NCI-H69 (cell line): ENCODE data around the gene PTH1R.

Experiments used
- DNase-seq: peaks from one replicate; lab custom pipeline; 2025; lab: John Stamatoyannopoulos, UW

The PTH1R gene

DNA sequence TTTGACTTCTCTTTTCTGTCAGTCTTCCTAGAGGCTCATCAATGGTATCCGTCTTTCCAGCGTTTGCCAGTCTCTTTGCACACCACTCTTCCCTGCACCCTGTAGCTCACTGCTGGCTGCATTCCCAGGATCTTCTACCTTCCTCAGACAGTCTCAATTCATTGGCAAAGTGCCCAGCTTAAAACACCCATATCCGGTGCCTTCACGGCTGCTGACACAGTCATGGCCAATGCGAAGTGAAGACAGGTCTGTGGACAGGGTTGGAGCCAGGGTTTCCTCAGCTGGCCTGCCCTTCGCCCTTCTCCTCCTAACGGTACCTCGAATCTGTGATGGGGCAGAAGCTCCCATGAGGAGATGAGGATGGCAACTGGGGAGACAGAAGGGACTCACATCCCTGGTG, 36.1 kb downstream of the PTH1R start:
- DNase-seq, result peak; percentile 95

DNA sequence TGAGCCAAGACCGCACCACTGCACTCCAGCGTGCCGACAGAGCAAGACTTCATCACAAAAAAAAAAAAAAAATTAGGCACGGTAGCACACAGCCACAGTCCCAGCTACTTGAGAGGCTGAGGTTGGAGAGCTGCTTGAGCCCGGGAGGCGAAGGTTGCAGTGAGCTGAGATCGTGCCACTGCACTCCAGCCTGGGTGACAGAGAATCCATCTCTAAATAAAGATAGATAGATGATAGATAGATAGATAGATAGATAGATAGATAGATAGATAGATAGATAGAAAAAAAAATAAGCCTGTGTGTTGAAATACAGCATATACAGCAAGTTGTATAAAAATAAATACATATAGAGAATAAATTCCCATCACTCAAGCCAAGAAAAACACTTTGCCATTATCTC, 37.3 kb downstream of the PTH1R start:
- DNase-seq, result no peak

DNA sequence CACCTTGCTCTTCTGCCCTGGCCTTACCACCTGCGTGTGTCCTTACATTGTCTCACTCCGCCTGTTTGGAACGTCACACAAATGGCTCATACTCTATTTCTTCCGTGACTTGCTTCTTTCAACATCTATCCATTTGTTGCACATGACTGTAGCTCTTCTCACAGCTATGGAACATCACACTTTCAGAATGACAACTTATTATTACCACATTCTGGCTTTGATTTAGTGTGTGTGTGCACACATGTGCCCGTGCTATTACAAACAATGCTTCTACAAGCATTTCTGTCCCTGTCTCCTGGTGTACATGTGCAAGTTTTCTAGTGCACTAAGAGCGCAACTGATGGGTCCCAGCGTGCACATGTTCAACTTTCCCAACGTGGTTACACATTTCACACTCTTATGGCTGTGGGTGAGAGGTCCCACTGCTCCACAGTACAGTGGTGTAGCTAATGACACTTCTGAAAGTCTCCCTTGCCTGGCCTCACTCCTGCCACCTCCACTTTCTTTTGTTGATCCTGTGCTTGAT, 37.8 kb downstream of the PTH1R start:
- no peak for DNase-seq

DNA sequence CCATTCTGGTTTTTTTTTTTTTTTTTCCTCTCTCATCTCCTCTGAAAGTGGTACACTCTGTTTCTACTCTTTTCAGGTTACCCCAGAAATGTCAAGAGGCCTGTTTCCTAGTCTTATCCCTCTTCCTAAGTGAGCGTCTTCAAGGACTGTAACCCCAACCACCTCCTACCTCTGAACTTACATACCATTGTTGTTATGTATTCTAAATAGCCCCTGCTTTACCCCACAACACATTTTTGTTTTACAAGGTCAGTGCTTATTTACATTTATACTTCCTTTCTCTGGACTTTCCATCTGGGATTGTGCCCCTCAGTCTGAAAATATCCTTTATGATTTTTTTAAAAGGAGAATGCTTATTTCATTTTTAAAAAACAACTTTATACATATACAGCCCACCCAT, 38.8 kb downstream of the PTH1R start:
- DNase-seq, result no peak

DNA sequence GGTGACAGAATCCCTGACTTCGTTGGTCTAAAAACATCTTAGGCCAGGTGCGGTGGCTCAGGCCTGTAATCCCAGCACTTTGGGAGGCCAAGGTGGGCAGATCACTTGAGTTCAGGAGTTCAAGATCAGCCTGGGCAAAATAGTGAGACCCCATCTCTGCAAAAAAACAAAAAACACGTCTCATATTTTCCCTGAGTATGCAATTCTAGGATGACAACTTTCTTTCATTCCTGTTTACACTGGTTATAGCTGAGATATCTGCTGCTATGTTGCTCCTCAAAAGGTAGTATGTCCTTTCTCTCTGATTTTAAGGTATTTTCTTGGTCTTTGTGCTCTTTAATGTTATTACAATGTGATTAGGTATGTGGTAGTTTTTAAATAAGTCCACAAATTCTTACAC, 39.3 kb downstream of the PTH1R start:
- no peak for DNase-seq

DNA sequence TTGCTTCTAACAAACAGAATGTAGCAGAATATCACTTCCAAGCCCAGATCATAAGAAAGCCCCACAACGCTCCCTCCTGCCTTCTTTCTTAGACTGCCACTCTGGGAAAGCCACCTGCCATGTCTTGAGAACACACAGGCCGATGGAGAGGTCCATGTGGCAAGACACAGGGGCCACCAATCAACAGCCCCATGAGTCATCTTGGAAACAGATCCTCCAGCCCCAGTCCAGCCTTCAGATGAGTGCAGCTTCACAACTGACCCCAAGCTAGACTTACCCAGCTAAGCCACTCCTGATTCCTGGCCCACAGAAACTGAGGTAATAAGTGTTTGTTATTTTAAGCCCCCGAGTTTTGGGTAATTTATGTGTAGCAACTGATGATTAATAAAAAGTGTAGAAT, 39.7 kb downstream of the PTH1R start:
- DNase-seq, result no peak

DNA sequence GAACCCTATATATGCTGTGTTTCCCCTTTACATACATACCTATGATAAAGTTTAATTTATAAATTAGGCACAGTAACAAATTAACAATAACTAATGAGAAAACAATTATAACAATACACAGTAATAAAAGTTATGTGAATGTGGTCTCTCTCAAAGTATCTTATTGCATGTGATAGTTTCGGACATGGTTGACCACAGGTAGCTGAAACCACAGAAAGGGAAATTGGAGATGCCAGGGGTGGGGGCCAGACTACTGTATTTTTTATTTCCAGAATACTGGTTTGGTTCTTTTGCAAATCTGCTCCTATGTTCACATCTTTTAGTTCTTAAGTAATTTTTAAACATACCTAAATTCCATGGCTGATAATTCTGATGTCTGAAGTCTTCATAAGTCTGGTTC, 40.7 kb downstream of the PTH1R start:
- no peak for DNase-seq

DNA sequence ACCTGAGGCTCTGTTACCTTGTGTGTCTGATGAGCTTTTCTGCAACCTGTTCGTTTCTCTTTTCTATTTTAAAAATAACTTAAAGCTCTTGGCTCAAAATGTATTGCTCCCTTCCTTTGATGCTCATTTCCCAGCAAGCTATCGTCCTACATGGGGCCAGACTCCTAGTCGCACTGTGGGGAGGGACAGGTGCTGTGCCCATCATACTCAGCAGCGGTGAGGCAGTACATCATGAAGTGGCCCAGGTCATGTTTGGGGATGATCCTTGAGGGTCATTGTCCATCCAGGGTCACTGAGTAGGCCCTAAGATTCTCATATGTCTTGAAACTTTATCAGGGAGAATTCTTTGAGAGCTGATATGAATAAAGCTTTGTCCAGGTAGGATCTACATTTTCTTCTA, 41.1 kb downstream of the PTH1R start:
- DNase-seq, result no peak

DNA sequence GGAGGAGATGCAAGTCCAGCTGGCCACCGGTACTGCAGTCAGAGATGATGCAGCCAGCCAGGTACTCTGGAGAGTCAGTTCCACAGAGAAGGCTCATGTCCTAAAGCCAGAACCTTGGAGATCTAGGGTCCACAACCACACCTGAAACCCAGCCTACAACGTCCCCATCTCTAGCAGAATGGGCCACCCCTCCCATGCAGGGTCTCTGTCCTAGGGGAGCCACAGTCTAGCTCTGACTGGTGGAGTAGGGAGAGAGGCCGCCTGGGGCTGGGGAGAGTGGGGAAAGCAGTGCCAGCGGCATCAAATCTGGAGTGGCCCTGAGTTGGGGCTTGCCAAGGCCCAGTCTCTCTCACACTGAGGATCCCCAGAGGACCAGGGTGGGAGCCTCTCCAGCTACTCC, 43.5 kb downstream of the PTH1R start:
- DNase-seq, result no peak

DNA sequence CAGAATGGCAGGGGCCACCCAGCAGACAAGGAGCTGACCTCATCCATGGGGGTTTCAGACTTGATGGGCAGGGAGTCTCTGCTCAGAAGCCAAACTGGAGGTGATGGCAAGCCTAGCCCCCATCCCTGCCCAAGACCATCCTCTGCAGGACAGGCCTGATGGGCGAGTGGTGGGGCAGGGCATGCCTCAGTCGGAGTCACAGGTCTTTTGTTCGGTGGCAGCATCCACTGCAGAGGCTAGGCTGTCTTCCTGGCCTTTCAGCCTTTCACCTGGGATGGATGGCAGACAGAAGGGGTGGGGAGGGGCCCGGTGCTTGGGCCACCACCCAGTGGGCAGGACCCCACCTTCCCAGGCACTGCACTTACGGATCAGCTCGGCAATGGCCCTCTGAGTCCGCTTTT, 44.4 kb downstream of the PTH1R start:
- DNase-seq, result no peak

DNA sequence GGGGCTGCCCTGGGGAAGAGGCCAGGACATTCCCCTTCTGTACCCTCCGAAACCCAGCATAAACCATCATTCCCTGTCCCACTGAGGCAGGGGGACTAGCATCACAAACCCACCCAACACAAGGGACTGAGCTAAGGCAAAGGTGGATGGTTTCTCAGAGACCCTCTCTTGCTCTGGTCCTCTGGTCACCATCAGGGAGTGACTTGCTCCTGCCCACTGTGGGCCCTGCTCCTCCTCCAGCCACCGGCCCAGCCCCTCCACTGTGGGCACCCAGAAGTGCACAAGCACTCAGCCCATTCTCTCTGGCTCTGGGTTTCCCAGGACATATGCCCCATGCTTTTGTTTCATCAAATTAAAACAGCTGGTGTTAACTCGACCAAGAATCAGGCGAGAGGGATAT, 44.9 kb downstream of the PTH1R start:
- DNase-seq, result no peak

DNA sequence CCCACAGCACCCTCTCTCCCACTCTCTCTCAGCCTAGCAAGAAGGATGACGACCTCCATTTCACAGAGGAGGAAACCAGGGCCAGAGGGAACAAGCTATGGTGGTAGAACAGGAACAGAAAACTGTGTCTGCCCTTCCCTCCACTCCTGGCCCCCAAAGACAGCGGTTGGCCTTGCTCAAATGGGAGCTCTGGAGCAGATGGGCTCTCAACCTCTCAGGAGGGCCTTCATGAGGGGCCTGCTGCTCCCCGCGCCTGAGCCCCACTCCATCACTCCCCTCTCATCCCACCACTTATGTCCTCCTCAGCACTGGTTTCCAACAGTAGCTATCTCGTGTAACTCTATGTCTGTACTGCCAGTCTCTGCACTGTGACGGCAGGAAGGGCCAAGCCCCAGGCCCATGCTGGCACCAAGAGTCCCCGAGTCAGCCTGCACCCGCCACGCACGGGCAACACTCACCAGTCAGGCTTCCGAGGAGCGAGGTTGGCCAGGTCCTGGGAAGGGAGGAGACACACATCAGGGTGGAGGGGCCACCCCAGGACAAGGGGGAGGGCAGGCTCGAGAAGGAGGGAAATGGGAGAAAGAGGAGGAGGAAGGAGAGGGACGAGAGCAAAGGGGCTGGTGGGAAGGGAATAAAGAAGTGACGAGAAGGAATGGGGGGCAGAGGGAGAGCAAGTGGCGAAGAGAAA, 45.5 kb downstream of the PTH1R start:
- no peak for DNase-seq

DNA sequence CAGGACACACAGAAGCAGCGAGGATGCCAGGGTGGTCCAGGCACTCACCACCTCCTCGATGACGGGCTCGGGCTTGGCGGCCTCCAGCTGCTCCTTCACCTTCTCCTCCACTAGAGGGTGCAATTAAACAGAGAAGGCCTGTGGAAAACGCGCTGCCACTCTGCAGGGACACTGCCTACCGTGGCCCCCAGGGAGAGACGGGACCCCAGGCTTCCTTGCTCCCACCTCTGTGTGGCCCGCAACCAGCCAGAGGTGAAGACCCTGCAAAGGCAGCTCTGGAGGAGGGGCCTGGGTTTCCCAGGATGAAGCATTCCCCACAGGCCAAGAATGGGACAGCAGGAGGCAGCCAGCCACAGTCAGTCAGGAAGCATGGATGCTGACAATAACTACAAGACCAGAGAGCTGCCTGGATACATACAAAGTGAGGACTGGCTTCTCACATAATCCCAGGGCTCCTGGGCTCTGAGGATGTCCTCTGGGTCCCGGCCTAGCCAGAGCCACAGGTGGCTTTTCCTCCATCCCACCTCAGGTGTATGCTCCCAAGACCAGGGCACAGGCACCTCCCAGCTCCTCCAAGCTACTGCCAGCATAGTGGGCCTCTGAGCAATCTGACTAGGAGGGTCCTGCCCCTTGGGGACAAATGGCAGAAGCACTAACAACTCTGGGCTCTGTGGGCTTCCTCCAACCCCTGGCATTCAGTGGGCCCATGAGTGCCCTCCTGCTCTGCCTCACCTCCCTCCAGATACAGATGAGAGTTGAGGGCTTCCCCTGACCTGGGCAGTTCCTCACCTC, 46.2 kb downstream of the PTH1R start:
- DNase-seq, result peak; percentile 27

DNA sequence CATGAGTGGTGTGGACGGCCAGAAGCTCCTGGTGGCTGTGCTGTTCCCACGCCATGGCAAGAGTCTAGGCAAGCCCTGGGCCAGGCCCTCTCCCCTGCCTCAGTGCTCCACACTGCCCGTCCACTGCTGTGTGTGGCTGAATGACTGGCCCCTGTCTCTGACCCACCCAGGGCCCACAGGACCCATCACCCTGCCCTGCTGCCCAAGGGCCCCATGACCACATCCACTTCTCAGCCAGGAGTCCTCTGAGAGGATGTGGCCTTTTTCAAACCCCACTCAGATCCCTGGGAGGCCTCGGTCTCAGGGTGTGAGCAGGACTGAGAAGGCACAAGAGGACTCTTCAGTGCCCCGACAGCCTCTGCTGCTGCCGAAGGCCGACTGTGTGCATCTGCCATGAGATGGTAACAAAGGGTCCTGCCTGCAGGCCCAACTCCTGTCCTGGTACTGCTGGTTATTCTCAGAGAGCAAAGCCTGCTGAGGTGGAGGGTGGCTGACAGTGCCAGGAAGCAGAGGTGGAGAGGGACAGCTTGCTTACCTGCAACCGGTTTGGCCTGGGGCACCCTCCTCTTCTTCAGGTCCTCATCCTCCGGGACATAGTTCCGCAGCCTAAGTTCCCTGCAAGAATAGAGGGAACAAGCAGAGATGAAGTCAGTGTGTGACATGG, 47.5 kb downstream of the PTH1R start:
- DNase-seq, result no peak

DNA sequence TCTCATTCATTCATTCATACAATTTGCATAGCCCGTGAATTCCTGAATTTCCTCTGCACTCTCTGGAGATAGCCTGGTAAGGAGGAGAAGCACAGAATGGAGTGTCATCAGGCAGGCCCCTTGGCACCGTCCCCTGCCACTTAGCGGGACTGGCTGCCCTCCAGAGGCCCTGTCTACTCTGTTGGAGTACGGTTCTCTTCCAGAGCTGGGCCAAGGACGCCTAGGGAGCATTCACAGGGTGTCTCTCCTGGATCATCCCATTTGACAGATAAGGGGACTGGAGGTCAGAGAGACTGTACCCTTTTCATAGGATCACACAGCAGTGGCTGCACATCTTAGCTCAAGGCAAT, 48.0 kb downstream of the PTH1R start:
- no peak for DNase-seq

DNA sequence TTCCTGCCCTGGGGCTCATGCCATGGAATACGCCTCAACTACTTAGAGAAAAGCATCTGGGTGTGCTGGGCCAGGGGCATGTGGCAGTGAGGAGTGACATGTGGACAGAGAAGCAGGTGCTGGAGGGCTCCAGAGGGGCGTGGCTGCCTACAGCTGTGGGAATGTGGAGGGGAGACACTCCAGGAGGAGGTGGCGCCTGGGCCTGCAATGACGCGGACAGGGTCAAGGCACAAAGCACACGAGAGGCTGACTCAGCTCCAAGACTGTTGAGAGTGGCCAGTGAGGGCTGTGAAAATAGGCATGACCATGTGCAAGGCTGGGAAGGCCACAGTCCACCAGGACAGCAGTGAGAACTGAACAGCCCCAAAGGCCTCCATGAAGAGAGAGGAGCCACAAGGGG, 48.5 kb downstream of the PTH1R start:
- no peak for DNase-seq

DNA sequence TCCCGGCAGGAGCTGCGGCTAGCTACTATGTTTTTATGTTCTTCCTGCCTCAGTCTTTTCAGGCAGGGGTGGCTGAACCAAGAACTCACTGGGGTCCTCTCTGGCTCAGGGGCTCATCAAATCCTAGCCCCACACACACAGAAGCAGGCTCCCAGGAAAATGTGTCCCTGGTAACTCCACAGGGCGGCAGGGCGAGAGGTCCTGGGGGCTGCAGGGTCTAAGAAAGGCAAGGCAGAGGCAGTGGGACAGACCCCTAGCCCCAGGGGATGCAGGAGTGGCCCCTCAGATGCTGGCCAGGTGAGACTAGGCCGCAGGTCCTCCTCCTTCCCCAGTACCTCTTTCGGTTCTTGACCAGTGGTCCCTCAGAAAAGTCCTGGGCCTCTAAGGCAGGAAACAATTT, 48.9 kb downstream of the PTH1R start:
- DNase-seq, result no peak

DNA sequence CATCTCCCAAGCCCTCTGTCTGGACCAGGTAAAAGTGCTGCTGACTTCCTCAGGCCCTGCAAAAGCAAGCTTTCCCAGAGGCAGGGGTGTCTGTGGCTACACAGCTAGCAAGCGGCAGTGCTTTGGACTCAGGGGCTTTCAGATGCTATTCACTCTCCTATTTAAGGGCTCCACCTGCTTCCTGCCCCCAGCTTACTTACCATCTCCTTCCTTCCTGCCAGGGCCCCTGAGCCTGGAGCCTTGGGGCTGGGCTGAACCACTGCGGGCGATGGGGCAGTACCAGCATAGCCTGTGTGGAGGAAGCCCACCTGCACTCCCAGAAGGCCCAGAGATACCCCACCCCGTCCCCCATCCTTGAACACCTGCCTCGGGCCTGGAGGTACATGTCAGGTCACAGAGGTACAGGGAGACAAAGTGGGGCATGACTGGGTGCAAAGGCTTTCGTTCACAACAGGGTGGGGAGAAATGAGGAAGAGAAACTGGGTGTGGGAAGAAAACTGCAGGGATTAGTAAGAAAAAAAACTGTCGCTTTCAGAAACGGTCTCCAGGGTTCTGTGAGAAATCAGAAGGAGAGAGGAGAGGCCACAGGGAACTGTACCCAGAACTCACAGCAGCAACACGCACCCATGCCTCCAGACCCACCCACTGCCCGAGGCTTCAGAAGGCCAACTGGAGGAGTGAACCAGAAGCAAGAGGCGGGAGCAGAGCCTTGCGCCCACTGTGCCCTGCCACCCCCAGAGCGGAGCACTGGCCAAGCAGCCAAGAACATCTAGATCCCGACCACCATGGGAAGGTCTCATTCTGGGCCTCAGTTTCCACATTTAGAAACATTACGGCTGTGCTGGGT, 49.6 kb downstream of the PTH1R start:
- DNase-seq, result no peak

DNA sequence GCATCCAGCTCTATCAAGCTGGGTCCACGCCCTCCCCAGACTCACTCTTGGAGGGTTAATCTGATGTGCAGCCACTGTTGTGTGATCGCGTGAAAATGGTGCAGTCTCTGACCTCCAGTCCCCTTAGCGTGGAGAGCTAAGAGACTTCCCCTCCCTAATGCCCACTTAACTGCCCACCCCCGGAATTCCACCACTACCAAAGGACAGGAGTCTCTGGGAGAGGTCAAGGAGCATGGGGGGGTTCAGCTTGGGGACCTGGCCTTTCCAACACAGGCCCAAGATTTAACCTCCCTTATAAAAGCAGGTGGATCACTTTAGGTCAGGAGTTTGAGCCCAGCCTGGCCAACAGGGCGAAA, 50.2 kb downstream of the PTH1R start:
- DNase-seq, result no peak

DNA sequence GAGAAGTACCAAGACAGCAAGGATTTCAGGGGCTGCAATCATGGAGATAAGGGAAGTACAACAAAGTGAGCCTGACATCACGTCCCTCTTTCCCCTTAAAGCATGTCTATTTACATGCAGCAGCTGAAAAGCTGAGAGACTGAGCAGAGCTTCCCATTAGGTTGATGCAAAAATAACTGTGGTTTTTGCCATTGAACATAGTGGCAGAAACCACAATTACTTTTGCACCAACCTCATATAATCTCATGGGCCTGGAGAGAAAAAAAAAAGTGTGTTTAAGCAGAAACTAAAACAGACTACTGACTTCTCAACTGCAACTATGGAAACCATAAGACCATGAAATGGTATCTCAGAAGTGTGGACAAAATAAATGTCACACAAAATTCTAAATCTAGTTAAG, 50.8 kb downstream of the PTH1R start:
- no peak for DNase-seq

DNA sequence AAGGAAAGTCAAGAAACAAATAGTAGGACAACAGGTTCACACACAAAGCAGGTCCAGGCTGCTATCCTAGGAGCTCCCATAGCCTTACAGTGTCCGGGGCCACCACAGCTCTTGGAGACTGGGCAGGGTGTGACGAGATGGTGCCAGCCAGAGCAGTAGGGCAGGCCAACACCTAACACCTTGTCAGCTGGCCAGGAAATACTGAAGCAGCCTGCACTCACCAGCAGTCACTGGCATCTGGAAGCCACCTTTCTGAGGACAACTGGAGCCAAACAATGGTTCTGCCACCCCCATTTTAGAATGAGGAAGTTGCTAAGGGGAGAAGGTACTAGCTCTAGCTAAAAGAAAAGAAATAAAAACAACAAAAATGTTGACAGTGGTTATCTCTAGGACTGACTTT, 51.8 kb downstream of the PTH1R start:
- DNase-seq, result no peak

DNA sequence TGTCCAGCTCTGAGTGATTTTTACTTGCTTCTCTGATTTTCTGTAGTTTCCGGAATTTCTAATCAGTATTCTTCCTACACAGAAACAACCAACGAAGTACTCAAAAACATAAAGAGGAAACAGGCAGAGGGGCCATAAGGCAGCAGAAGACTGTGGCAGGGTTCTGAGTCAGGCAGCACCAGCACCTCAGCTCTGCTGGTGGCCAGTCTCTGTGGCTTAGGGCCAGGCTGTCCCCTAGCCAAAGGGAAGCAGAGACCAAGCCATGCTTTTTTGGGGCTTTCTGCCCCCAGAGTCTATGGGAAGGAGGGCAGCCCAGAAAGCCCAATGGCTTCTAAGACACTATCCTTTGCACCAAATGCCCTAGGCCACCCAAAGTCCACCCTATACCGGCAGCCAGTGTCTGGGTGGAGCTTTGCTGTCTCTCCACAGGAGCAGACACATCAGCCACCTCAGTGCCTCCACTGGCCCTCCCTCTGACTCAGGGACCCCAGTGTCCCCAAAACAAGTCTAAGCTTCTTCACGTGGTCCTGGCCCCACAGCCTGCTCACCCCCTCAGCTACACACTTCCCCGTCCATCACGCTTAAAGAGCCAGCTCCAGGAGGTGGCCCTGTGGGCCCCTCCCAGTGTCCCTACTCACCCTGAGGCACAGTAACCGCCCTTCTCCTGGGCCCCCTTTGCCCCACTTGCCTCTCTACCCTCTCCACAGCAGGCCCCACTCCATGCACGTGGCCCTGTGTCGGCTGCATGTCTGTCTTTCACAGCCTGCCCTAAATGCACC, 52.8 kb downstream of the PTH1R start:
- no peak for DNase-seq
